IMR-90 (cell line): ENCODE results near the gene RPS16. TPM values are rescaled to one million over a fixed set of nuclear protein-coding genes. Genes with fewer than 3 reads are reported as not detected.

ENCODE experiments used
- ATAC-seq: fragments of 200-7000 bp; cut with Tn5 transposase; 2 replicates; pipeline ENCODE4 v1.9.1; 2020; ENCODE audit warnings: low read depth, mild to moderate bottlenecking, moderate library complexity
- BruUV-seq: library from RNA; stranded (reverse); fragments of 400-500 nt; replicated peaks from 2 replicates; lab custom pipeline; 2021; lab: Mats Ljungman, UMichigan
- CTCF ChIA-PET: fragments of 300-600 bp; formaldehyde crosslinking; extraction: SDS; loops from one replicate; lab custom pipeline; 2021; ENCODE audit warnings: antibody characterized with exemption; lab: Yijun Ruan, JAX
- POLR2A ChIA-PET: fragments of 300-600 bp; sonication (Branson Sonifier 250); formaldehyde crosslinking; loops from one replicate; lab custom pipeline; 2022; ENCODE audit warnings: antibody characterized with exemption; ENCODE audit not compliant: unreplicated experiment; lab: Charles Lee
- DNase-seq: peaks from one replicate; pipeline ENCODE4 v3.0.0; 2013
- H2AFZ ChIP-seq: replicated peaks from 2 replicates; pipeline ENCODE3; 2013; ENCODE audit warnings: low read length, mild to moderate bottlenecking; ENCODE audit not compliant: poor library complexity
- H2AK5ac ChIP-seq: 2 replicates; pipeline ENCODE4 v1.6.1; 2013; ENCODE audit warnings: low read depth, low read length, inconsistent platforms
- H2AK9ac ChIP-seq: replicated peaks from 2 replicates; pipeline ENCODE3; 2013; ENCODE audit warnings: mild to moderate bottlenecking, low read depth, low read length, moderate library complexity; ENCODE audit not compliant: poor library complexity
- H2BK120ac ChIP-seq: 2 replicates; pipeline ENCODE4 v1.6.1; 2013; ENCODE audit warnings: low read depth, low read length, inconsistent platforms
- H2BK15ac ChIP-seq: 3 replicates; pipeline ENCODE4 v1.6.1; 2013; ENCODE audit warnings: low read depth, low read length, inconsistent platforms
- H2BK20ac ChIP-seq: 2 replicates; pipeline ENCODE4 v1.6.1; 2013; ENCODE audit warnings: low read depth, mild to moderate bottlenecking, inconsistent platforms, low read length, moderate library complexity
- H2BK5ac ChIP-seq: 2 replicates; pipeline ENCODE4 v1.6.1; 2013; ENCODE audit warnings: mild to moderate bottlenecking, low read depth, low read length, inconsistent platforms; ENCODE audit not compliant: poor library complexity, severe bottlenecking
- H3K14ac ChIP-seq: replicated peaks from 2 replicates; pipeline ENCODE4 v1.6.1; 2013; ENCODE audit warnings: low read depth, low read length, inconsistent platforms
- H3K18ac ChIP-seq: 2 replicates; pipeline ENCODE4 v1.6.1; 2013; ENCODE audit warnings: low read depth, low read length, control low read depth
- H3K23ac ChIP-seq: 2 replicates; pipeline ENCODE4 v1.6.1; 2013; ENCODE audit warnings: low read depth, low read length, inconsistent platforms
- H3K27ac ChIP-seq: 2 replicates; pipeline ENCODE4 v1.5.1; 2013; ENCODE audit warnings: mild to moderate bottlenecking, control low read depth, low read length; ENCODE audit not compliant: insufficient read depth
- H3K27me3 ChIP-seq: 2 replicates; pipeline ENCODE4 v1.6.1; 2013; ENCODE audit warnings: low read length; ENCODE audit not compliant: control insufficient read depth, insufficient read depth
- H3K36me3 ChIP-seq: 2 replicates; pipeline ENCODE4 v1.6.1; 2013; ENCODE audit warnings: low read length, mixed read lengths; ENCODE audit not compliant: control insufficient read depth, insufficient read depth
- H3K4ac ChIP-seq: 2 replicates; pipeline ENCODE4 v1.6.1; 2013; ENCODE audit warnings: low read depth, low read length, inconsistent platforms
- H3K4me1 ChIP-seq: 2 replicates; pipeline ENCODE4 v1.6.1; 2013; ENCODE audit warnings: low read length, mixed read lengths; ENCODE audit not compliant: control insufficient read depth, insufficient read depth
- H3K4me2 ChIP-seq: 2 replicates; pipeline ENCODE4 v1.6.1; 2013; ENCODE audit warnings: low read depth, mild to moderate bottlenecking, control low read depth, low read length, moderate library complexity
- H3K4me3 ChIP-seq: 2 replicates; pipeline ENCODE4 v1.5.1; 2013; ENCODE audit warnings: low read depth, mild to moderate bottlenecking, control low read depth, low read length, moderate library complexity; ENCODE audit not compliant: insufficient read depth
- H3K56ac ChIP-seq: 2 replicates; pipeline ENCODE4 v1.6.1; 2013; ENCODE audit warnings: low read length, inconsistent platforms; ENCODE audit not compliant: insufficient read depth; ENCODE audit errors: extremely low read depth
- H3K79me1 ChIP-seq, 2 experiments: 2 replicates each; pipeline ENCODE4 v1.6.1; 2013; ENCODE audit warnings: low read length in 2 of 2, inconsistent platforms in 1 of 2, low read depth in 1 of 2
- H3K9ac ChIP-seq: 2 replicates; pipeline ENCODE4 v1.6.1; 2013; ENCODE audit warnings: low read depth, low read length, control low read depth
- H3K9me1 ChIP-seq: 2 replicates; pipeline ENCODE4 v1.6.1; 2013; ENCODE audit warnings: low read length, inconsistent platforms; ENCODE audit not compliant: insufficient read depth
- H3K9me3 ChIP-seq: 2 replicates; pipeline ENCODE4 v1.6.1; 2013; ENCODE audit warnings: low read length; ENCODE audit not compliant: control insufficient read depth, insufficient read depth
- H4K20me1 ChIP-seq: 2 replicates; pipeline ENCODE4 v1.6.1; 2013; ENCODE audit warnings: low read length, inconsistent platforms; ENCODE audit not compliant: insufficient read depth
- H4K5ac ChIP-seq: 2 replicates; pipeline ENCODE4 v1.6.1; 2013; ENCODE audit warnings: mild to moderate bottlenecking, low read depth, low read length, control low read depth
- H4K8ac ChIP-seq, 2 experiments: 2 replicates each; pipeline ENCODE4 v1.6.1; 2013; ENCODE audit warnings: low read depth in 2 of 2, low read length in 2 of 2, control low read depth in 1 of 2, inconsistent platforms in 1 of 2
- H4K91ac ChIP-seq: 2 replicates; pipeline ENCODE4 v1.6.1; 2013; ENCODE audit warnings: low read depth, low read length, inconsistent platforms; ENCODE audit not compliant: insufficient read depth
- BHLHE40 ChIP-seq: fragments of 150-350 bp; IDR thresholded peaks from 2 replicates; pipeline ENCODE4 v1.6.1; 2016; ENCODE audit warnings: mild to moderate bottlenecking, low read depth, low read length
- CEBPB ChIP-seq: IDR thresholded peaks from 2 replicates; pipeline ENCODE4 v1.6.1; 2012; ENCODE audit warnings: low read depth, low read length, improper control_type of control experiment
- CHD1 ChIP-seq: IDR thresholded peaks from 2 replicates; pipeline ENCODE4 v1.6.1; 2012; ENCODE audit warnings: low read depth, low read length, improper control_type of control experiment
- CTCF ChIP-seq: conservative IDR thresholded peaks from 2 replicates; pipeline ENCODE4 v1.5.1; 2012; ENCODE audit warnings: mild to moderate bottlenecking, low read depth, low read length, improper control_type of control experiment
- ELK1 ChIP-seq: fragments of 150-350 bp; IDR thresholded peaks from 2 replicates; pipeline ENCODE4 v1.6.1; 2016; ENCODE audit warnings: low read depth, mild to moderate bottlenecking, low read length, moderate library complexity, borderline replicate concordance
- FOS ChIP-seq: fragments of 150-350 bp; IDR thresholded peaks from 2 replicates; pipeline ENCODE4 v1.6.1; 2016; ENCODE audit warnings: low read depth, low read length
- MAFK ChIP-seq: IDR thresholded peaks from 2 replicates; pipeline ENCODE4 v1.6.1; 2012; ENCODE audit warnings: low read depth, low read length, improper control_type of control experiment
- MAZ ChIP-seq: IDR thresholded peaks from 2 replicates; pipeline ENCODE4 v1.6.1; 2012; ENCODE audit warnings: low read depth, mild to moderate bottlenecking, low read length, improper control_type of control experiment, moderate library complexity, borderline replicate concordance
- MXI1 ChIP-seq: IDR thresholded peaks from 2 replicates; pipeline ENCODE4 v1.6.1; 2012; ENCODE audit warnings: low read depth, mild to moderate bottlenecking, low read length, moderate library complexity, borderline replicate concordance
- NFE2L2 ChIP-seq: fragments of 150-350 bp; IDR thresholded peaks from 2 replicates; pipeline ENCODE4 v1.6.1; 2016; ENCODE audit warnings: low read depth, mild to moderate bottlenecking, low read length
- POLR2A ChIP-seq: IDR thresholded peaks from 2 replicates; pipeline ENCODE4 v1.6.1; 2012; ENCODE audit warnings: mild to moderate bottlenecking, low read depth, low read length
- RAD21 ChIP-seq: IDR thresholded peaks from 2 replicates; pipeline ENCODE4 v1.6.1; 2012; ENCODE audit warnings: low read length, improper control_type of control experiment
- RCOR1 ChIP-seq: IDR thresholded peaks from 2 replicates; pipeline ENCODE4 v1.6.1; 2012; ENCODE audit warnings: mild to moderate bottlenecking, low read length, improper control_type of control experiment; ENCODE audit not compliant: insufficient replicate concordance
- RFX5 ChIP-seq: IDR thresholded peaks from 2 replicates; pipeline ENCODE4 v1.8.0; 2012; ENCODE audit warnings: low read depth, mild to moderate bottlenecking, low read length, moderate library complexity
- SMC3 ChIP-seq: fragments of 150-350 bp; IDR thresholded peaks from 2 replicates; pipeline ENCODE4 v1.6.1; 2016; ENCODE audit warnings: low read depth, mild to moderate bottlenecking, antibody characterized with exemption, low read length, moderate library complexity
- USF2 ChIP-seq: fragments of 150-350 bp; IDR thresholded peaks from 2 replicates; pipeline ENCODE4 v1.6.1; 2017; ENCODE audit warnings: mild to moderate bottlenecking, antibody characterized with exemption, low read length, low read depth
- WGBS, 2 experiments: methylation state at CpG; one replicate each; pipeline versions ENCODE4 v1.1.5 to v1.1.7; 2013; ENCODE audit warnings: missing lambda C conversion rate in 2 of 2; ENCODE audit not compliant: insufficient read length in 1 of 2; ENCODE audit errors: extremely low coverage in 2 of 2; 5-methylcytosine and 5-hydroxymethylcytosine counted together
- dilution Hi-C: fragments of 300-500 bp; cut with HindIII; formaldehyde crosslinking; loops from one replicate; pipeline ENCODE4 v1.14.3; 2018; ENCODE audit warnings: low sequenced_read_pairs; ENCODE audit not compliant: unreplicated experiment
- in situ Hi-C: fragments of 300-500 bp; cut with MboI; formaldehyde crosslinking; loops from 3 replicates; pipeline ENCODE4 v1.14.3; 2019; ENCODE audit warnings: low sequenced_read_pairs, inconsistent platforms, mixed read lengths
- intact Hi-C: fragments of 100-400 bp; cut with micrococcal nuclease; formaldehyde crosslinking; loops from 2 replicates; pipeline ENCODE4 v1.10.0; 2022
- polyA plus RNA-seq, 3 experiments: library from polyadenylated mRNA; depleted of rRNA; stranded (reverse); fragments of >200 nt; gene quantifications; 2 replicates each; pipeline ENCODE4 v1.2.3, GENCODE V29; 2012; ENCODE audit warnings: low replicate concordance in 1 of 3
- total RNA-seq: library from RNA; depleted of rRNA; stranded (reverse); fragments of >200 nt; gene quantifications from 2 replicates; pipeline ENCODE4 v1.2.3, GENCODE V29; 2012

Gene RPS16
- total and polyA plus RNA-seq, 2 of the 4 experiments (the other 2 are of a cell fraction), result 320 to 3,500 TPM

- H2BK20ac ChIP-seq, result no peak overlapping the region
- in situ Hi-C loops, result loop anchor here (25.0 kb wide), 1 partner anchor 412 kb away; the partner anchor contains the start of genes DYRK1B and FBL
- dilution Hi-C loops, result no loop called here
Measured at GRCh38 chr19:39424934-39425333, 10.8 kb downstream of the RPS16 start.

More at GRCh38 chr19:39424934-39425333, 10.8 kb downstream of the RPS16 start:
- peaks cover 11% of the 10 kb centered on the region for H3K4me1 ChIP-seq
- peaks cover 4 to 53% of the 10 kb centered on the region in 2 experiments; a peak in 3 of 4 replicates for H3K79me1 ChIP-seq
- H3K4me3 ChIP-seq, result no peak overlapping the region
- no peak overlapping the region for H4K91ac ChIP-seq
- no peak overlapping the region for H2AK9ac ChIP-seq
- no peak overlapping the region for H3K27ac ChIP-seq
- H3K14ac ChIP-seq, result no peak overlapping the region
- H4K5ac ChIP-seq, result no peak overlapping the region
- H4K20me1 ChIP-seq, result peaks cover 11% of the 10 kb centered on the region
- H2BK15ac ChIP-seq, result no peak overlapping the region
- TF ChIP-seq USF2, result no peak
- no peak for TF ChIP-seq FOS
- TF ChIP-seq RCOR1, result no peak
- no peak for TF ChIP-seq NFE2L2
- TF ChIP-seq POLR2A, result no peak
- no peak for TF ChIP-seq CHD1
- no peak for TF ChIP-seq RFX5
- no peak for TF ChIP-seq BHLHE40
- TF ChIP-seq MAZ, result no peak
- no peak for TF ChIP-seq MXI1
- TF ChIP-seq MAFK, result no peak
- no peak for TF ChIP-seq SMC3
- TF ChIP-seq RAD21, result no peak
- TF ChIP-seq CEBPB, result no peak
- TF ChIP-seq CTCF, result no peak
- no peak for TF ChIP-seq ELK1
- ATAC-seq (no peak), DNase-seq (no peak)
- no peaks in the 10 kb centered on the region for H3K9me3 ChIP-seq
- H3K36me3 ChIP-seq, result peaks cover 53% of the 10 kb centered on the region
- no TSS peak for BruUV-seq
- H3K27me3 ChIP-seq, result no peaks in the 10 kb centered on the region
- H3K56ac ChIP-seq, result no peak overlapping the region
- no peak overlapping the region for H2AFZ ChIP-seq
- no peak overlapping the region for H3K23ac ChIP-seq
- no peak overlapping the region for H2BK120ac ChIP-seq
- no peak overlapping the region for H4K8ac ChIP-seq
- WGBS, 2 experiments, result 84% methylated on average over 10 of the region's 16 CpGs; no CpG with 5 or more reads in 1 of the 2 experiments
- H3K9ac ChIP-seq, result no peak overlapping the region
- no peak overlapping the region for H3K4me2 ChIP-seq
- no peak overlapping the region for H3K4ac ChIP-seq
- H3K18ac ChIP-seq, result no peak overlapping the region
- POLR2A ChIA-PET, result no interaction called here
- H2BK5ac ChIP-seq, result no peak overlapping the region
- CTCF ChIA-PET, result no interaction called here
- no peak overlapping the region for H2AK5ac ChIP-seq
- H3K9me1 ChIP-seq, result peaks cover 8% of the 10 kb centered on the region
- intact Hi-C loops, result no loop called here
